ENCODE measurements around the gene ARHGAP18.

- TF ChIP-seq, protein P1, sequence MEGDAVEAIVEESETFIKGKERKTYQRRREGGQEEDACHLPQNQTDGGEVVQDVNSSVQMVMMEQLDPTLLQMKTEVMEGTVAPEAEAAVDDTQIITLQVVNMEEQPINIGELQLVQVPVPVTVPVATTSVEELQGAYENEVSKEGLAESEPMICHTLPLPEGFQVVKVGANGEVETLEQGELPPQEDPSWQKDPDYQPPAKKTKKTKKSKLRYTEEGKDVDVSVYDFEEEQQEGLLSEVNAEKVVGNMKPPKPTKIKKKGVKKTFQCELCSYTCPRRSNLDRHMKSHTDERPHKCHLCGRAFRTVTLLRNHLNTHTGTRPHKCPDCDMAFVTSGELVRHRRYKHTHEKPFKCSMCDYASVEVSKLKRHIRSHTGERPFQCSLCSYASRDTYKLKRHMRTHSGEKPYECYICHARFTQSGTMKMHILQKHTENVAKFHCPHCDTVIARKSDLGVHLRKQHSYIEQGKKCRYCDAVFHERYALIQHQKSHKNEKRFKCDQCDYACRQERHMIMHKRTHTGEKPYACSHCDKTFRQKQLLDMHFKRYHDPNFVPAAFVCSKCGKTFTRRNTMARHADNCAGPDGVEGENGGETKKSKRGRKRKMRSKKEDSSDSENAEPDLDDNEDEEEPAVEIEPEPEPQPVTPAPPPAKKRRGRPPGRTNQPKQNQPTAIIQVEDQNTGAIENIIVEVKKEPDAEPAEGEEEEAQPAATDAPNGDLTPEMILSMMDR (IDR thresholded peaks at IDR 0.05; ENCODE audit: insufficient read depth, low read length, poor library complexity, severe bottlenecking), result no peak
- TF ChIP-seq EZH2phosphoT487 (conservative IDR thresholded peaks at IDR 0.05; ENCODE audit: low read length), result no peak
Observed at GRCh38 chr6:129648819-129649491, 61.0 kb downstream of the ARHGAP18 start.

All from SU-DHL-6 (cell line).